GM19328 (cell line): Measurements from ENCODE around the gene SLF2.

Experiments
- ATAC-seq: cut with Tn5 transposase; IDR thresholded peaks from one replicate; pipeline ENCODE4 v1.9.1; 2021; ENCODE audit warnings: mild to moderate bottlenecking, moderate library complexity; ENCODE audit not compliant: unreplicated experiment

Gene SLF2

GRCh38 chr10:100896876-100897461, 15.8 kb upstream of the SLF2 start:
- no peak for ATAC-seq

GRCh38 chr10:100897976-100898375, 14.8 kb upstream of the SLF2 start:
- ATAC-seq = no peak

- ATAC-seq = no peak
Measured at GRCh38 chr10:100899171-100899570, 13.6 kb upstream of the SLF2 start.

- ATAC-seq = no peak
Measured at GRCh38 chr10:100901051-100901450, 11.7 kb upstream of the SLF2 start.

GRCh38 chr10:100902622-100903021, 10.1 kb upstream of the SLF2 start:
- no peak for ATAC-seq

- ATAC-seq = no peak
Measured at GRCh38 chr10:100904917-100905316, 7.8 kb upstream of the SLF2 start.

- ATAC-seq = no peak
Measured at GRCh38 chr10:100907175-100907574, 5.6 kb upstream of the SLF2 start.

GRCh38 chr10:100907773-100908363, 4.9 kb upstream of the SLF2 start:
- ATAC-seq = no peak

GRCh38 chr10:100908378-100908777, 4.4 kb upstream of the SLF2 start:
- no peak for ATAC-seq

- no peak for ATAC-seq
Measured at GRCh38 chr10:100909501-100910263, 3.1 kb upstream of the SLF2 start.

- no peak for ATAC-seq
Measured at GRCh38 chr10:100911472-100911871, 1.3 kb upstream of the SLF2 start.

- no peak for ATAC-seq
Measured at GRCh38 chr10:100912013-100912604, 654 bp upstream of the SLF2 start.

GRCh38 chr10:100913470-100913865, 705 bp downstream of the SLF2 start:
- no peak for ATAC-seq

GRCh38 chr10:100917071-100917470, 4.3 kb downstream of the SLF2 start:
- no peak for ATAC-seq

- no peak for ATAC-seq
Measured at GRCh38 chr10:100923580-100923979, 10.8 kb downstream of the SLF2 start.

GRCh38 chr10:100927266-100927665, 14.5 kb downstream of the SLF2 start:
- no peak for ATAC-seq

- no peak for ATAC-seq
Measured at GRCh38 chr10:100928039-100928438, 15.3 kb downstream of the SLF2 start.

GRCh38 chr10:100930368-100930767, 17.6 kb downstream of the SLF2 start:
- ATAC-seq = no peak

GRCh38 chr10:100934084-100934659, 21.4 kb downstream of the SLF2 start:
- no peak for ATAC-seq

- no peak for ATAC-seq
Measured at GRCh38 chr10:100939763-100940344, 27.1 kb downstream of the SLF2 start.

- no peak for ATAC-seq
Measured at GRCh38 chr10:100942229-100942628, 29.5 kb downstream of the SLF2 start.
